WTC11 (cell line): ENCODE measurements around the gene PROC.

ENCODE experiments used
- CTCF ChIP-seq: fragments of 200-600 bp; IDR thresholded peaks from 2 replicates; pipeline ENCODE4 v1.8.0; 2022; ENCODE audit warnings: antibody characterized with exemption
- ESRRA ChIP-seq: sonication (generic); formaldehyde crosslinking; IDR thresholded peaks from 2 replicates; pipeline ENCODE4 v1.8.1; 2022; ENCODE audit warnings: mild to moderate bottlenecking, missing genetic modification reagents, borderline replicate concordance
- FOXJ3 ChIP-seq: sonication (generic); formaldehyde crosslinking; IDR thresholded peaks from 2 replicates; pipeline ENCODE4 v1.9.0; 2021; ENCODE audit warnings: missing genetic modification reagents, mild to moderate bottlenecking, borderline replicate concordance
- JUN ChIP-seq: sonication (generic); formaldehyde crosslinking; IDR thresholded peaks from 2 replicates; pipeline ENCODE4 v1.8.0; 2023; ENCODE audit warnings: mild to moderate bottlenecking, missing genetic modification reagents
- MXD4 ChIP-seq: fragments of 250-450 bp; sonication (Bioruptor Pico); IDR thresholded peaks from 2 replicates; pipeline ENCODE4 v1.8.0; 2021; ENCODE audit warnings: mild to moderate bottlenecking, moderate library complexity, borderline replicate concordance
- NR3C1 ChIP-seq: sonication (generic); formaldehyde crosslinking; conservative IDR thresholded peaks from 2 replicates; pipeline ENCODE4 v1.8.1; 2023; ENCODE audit warnings: low read depth, mild to moderate bottlenecking, missing genetic modification reagents
- SP1 ChIP-seq: sonication (generic); formaldehyde crosslinking; conservative IDR thresholded peaks from 2 replicates; pipeline ENCODE4 v1.8.1; 2022; ENCODE audit warnings: missing genetic modification reagents
- USF2 ChIP-seq: sonication (generic); formaldehyde crosslinking; IDR thresholded peaks from 2 replicates; pipeline ENCODE4 v1.8.1; 2023; ENCODE audit warnings: mild to moderate bottlenecking, missing genetic modification reagents, moderate library complexity
- ZNF138 ChIP-seq: sonication (generic); formaldehyde crosslinking; conservative IDR thresholded peaks from 2 replicates; pipeline ENCODE4 v1.8.1; 2022; ENCODE audit warnings: mild to moderate bottlenecking, moderate library complexity, missing genetic modification reagents
- ZNF263 ChIP-seq: sonication (generic); formaldehyde crosslinking; IDR thresholded peaks from 2 replicates; pipeline ENCODE4 v1.8.1; 2022; ENCODE audit warnings: low read depth, mild to moderate bottlenecking, moderate library complexity, missing genetic modification reagents
- ZNF512 ChIP-seq: sonication (generic); formaldehyde crosslinking; IDR thresholded peaks from 2 replicates; pipeline ENCODE4 v1.8.1; 2022; ENCODE audit warnings: missing genetic modification reagents, borderline replicate concordance
- TF ChIP-seq, protein P1 (sequence below): sonication (generic); formaldehyde crosslinking; IDR thresholded peaks from 2 replicates; pipeline ENCODE4 v1.8.0; 2022; ENCODE audit warnings: mild to moderate bottlenecking, missing genetic modification reagents
- TF ChIP-seq, protein P2 (sequence below): sonication (generic); formaldehyde crosslinking; IDR thresholded peaks from 2 replicates; pipeline ENCODE4 v1.8.0; 2022; ENCODE audit warnings: mild to moderate bottlenecking, missing genetic modification reagents

GRCh38 chr2:127454595-127455565 is 36.7 kb downstream of the PROC start:
- TF ChIP-seq ZNF138 (CRISPR knock-in tag) (no peak), FOXJ3 (CRISPR knock-in tag) (no peak), CTCF (no peak), MXD4 (CRISPR knock-in tag) (no peak), ESRRA (CRISPR knock-in tag) (no peak), SP1 (CRISPR knock-in tag) (no peak), USF2 (CRISPR knock-in tag) (no peak), ZNF512 (CRISPR knock-in tag) (no peak), ZNF263 (CRISPR knock-in tag) (no peak), JUN (no peak), NR3C1 (CRISPR knock-in tag) (no peak)
- TF ChIP-seq, protein P1, sequence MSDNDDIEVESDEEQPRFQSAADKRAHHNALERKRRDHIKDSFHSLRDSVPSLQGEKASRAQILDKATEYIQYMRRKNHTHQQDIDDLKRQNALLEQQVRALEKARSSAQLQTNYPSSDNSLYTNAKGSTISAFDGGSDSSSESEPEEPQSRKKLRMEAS (CRISPR knock-in tag) = no peak
- TF ChIP-seq, protein P2, sequence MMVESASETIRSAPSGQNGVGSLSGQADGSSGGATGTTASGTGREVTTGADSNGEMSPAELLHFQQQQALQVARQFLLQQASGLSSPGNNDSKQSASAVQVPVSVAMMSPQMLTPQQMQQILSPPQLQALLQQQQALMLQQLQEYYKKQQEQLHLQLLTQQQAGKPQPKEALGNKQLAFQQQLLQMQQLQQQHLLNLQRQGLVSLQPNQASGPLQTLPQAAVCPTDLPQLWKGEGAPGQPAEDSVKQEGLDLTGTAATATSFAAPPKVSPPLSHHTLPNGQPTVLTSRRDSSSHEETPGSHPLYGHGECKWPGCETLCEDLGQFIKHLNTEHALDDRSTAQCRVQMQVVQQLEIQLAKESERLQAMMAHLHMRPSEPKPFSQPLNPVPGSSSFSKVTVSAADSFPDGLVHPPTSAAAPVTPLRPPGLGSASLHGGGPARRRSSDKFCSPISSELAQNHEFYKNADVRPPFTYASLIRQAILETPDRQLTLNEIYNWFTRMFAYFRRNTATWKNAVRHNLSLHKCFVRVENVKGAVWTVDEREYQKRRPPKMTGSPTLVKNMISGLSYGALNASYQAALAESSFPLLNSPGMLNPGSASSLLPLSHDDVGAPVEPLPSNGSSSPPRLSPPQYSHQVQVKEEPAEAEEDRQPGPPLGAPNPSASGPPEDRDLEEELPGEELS (CRISPR knock-in tag) = no peak
